ENCODE data around the gene HNRNPCL2.
"Not testable (repeated sequence)": the region's sequence is repeated elsewhere in the genome, so short reads cannot be mapped to it uniquely, and the experiment has no call there.

DNA sequence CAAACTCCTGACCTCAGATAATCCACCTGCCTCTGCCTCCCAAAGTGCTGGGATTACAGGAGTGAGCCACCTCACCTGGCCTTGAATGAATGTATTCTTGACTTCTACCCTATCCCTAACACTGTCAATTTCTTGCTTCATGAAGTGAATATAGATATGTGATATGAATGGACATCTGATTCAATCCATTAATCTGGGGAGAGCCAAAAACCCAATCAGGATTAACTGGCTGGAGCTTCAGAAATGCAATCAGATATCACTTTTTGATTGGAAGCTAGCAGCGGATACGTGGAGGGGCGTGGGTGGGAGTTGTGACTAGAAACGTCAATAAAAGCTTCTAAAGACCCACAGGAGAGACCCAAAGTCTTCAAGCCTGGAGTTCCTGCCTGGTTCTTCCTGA is 46.2 kb downstream of the HNRNPCL2 start, which contains the start of gene PRAMEF25:
- TF ChIP-seq, protein P1, sequence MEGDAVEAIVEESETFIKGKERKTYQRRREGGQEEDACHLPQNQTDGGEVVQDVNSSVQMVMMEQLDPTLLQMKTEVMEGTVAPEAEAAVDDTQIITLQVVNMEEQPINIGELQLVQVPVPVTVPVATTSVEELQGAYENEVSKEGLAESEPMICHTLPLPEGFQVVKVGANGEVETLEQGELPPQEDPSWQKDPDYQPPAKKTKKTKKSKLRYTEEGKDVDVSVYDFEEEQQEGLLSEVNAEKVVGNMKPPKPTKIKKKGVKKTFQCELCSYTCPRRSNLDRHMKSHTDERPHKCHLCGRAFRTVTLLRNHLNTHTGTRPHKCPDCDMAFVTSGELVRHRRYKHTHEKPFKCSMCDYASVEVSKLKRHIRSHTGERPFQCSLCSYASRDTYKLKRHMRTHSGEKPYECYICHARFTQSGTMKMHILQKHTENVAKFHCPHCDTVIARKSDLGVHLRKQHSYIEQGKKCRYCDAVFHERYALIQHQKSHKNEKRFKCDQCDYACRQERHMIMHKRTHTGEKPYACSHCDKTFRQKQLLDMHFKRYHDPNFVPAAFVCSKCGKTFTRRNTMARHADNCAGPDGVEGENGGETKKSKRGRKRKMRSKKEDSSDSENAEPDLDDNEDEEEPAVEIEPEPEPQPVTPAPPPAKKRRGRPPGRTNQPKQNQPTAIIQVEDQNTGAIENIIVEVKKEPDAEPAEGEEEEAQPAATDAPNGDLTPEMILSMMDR (conservative IDR thresholded peaks at IDR 0.05; ENCODE audit: low read depth, low read length) = not testable (repeated sequence)
- TF ChIP-seq EZH2 (IDR thresholded peaks at IDR 0.05; ENCODE audit: low read length, unreplicated experiment) = not testable (repeated sequence)

Measured in PC-3 (cell line).